DND-41 (cell line): ENCODE data around the gene REEP1.

Experiments
- ATAC-seq: fragments of 200-7000 bp; cut with Tn5 transposase; 3 replicates; pipeline ENCODE4 v1.9.1; 2021; ENCODE audit warnings: low read depth; ENCODE audit not compliant: insufficient read depth
- DNase-seq: peaks from one replicate; pipeline ENCODE4 v3.0.0-alpha.2; 2020
- H2AFZ ChIP-seq: 2 replicates; pipeline ENCODE4 v1.6.0; 2012; ENCODE audit warnings: low read depth, low read length
- H3K27ac ChIP-seq: 2 replicates; pipeline ENCODE4 v1.5.1; 2012; ENCODE audit warnings: low read length, inconsistent platforms
- H3K27me3 ChIP-seq: fragments of 200-600 bp; sonication (generic); 2 replicates; pipeline ENCODE4 v1.6.0; 2012; ENCODE audit warnings: low read length, mild to moderate bottlenecking, inconsistent platforms; ENCODE audit not compliant: insufficient read depth, poor library complexity
- H3K36me3 ChIP-seq: 2 replicates; pipeline ENCODE4 v1.5.1; 2012; ENCODE audit warnings: low read length, inconsistent platforms; ENCODE audit not compliant: insufficient read depth
- H3K4me1 ChIP-seq: 2 replicates; pipeline ENCODE4 v1.5.1; 2012; ENCODE audit warnings: mild to moderate bottlenecking, low read length; ENCODE audit not compliant: insufficient read depth
- H3K4me2 ChIP-seq: 2 replicates; pipeline ENCODE4 v1.6.0; 2012; ENCODE audit warnings: mild to moderate bottlenecking, moderate library complexity, low read length, inconsistent platforms; ENCODE audit not compliant: insufficient read depth
- H3K4me3 ChIP-seq, 2 experiments: fragments of 200-600 bp in 1 of 2; shearing (Covaris generic) in 1 of 2; 2 replicates each; pipeline ENCODE4 v1.5.1; 2012 to 2016; ENCODE audit warnings: inconsistent platforms in 2 of 2, low read length in 2 of 2, mild to moderate bottlenecking in 2 of 2, low read depth in 1 of 2, moderate library complexity in 1 of 2
- H3K79me2 ChIP-seq: 2 replicates; pipeline ENCODE4 v1.6.0; 2012; ENCODE audit warnings: low read length, inconsistent platforms; ENCODE audit not compliant: insufficient read depth
- H3K9ac ChIP-seq: 2 replicates; pipeline ENCODE4 v1.6.0; 2012; ENCODE audit warnings: low read depth, mild to moderate bottlenecking, inconsistent platforms, low read length, moderate library complexity
- H3K9me3 ChIP-seq: 2 replicates; pipeline ENCODE4 v1.5.1; 2012; ENCODE audit warnings: low read length, moderate library complexity, mild to moderate bottlenecking, inconsistent platforms; ENCODE audit not compliant: insufficient read depth, severe bottlenecking
- H4K20me1 ChIP-seq: 2 replicates; pipeline ENCODE4 v1.6.0; 2012; ENCODE audit warnings: low read length; ENCODE audit not compliant: insufficient read depth
- EZH2 ChIP-seq: IDR thresholded peaks from 3 replicates; pipeline ENCODE4 v1.6.1; 2012; ENCODE audit warnings: borderline replicate concordance, low read depth, mild to moderate bottlenecking, moderate library complexity, low read length, inconsistent platforms; ENCODE audit not compliant: severe bottlenecking
- TF ChIP-seq, protein P1 (sequence below): IDR thresholded peaks from 2 replicates; pipeline ENCODE4 v1.5.1; 2012; ENCODE audit warnings: borderline replicate concordance, low read length, moderate library complexity, mild to moderate bottlenecking; ENCODE audit not compliant: poor library complexity, severe bottlenecking; ENCODE audit errors: extremely low read depth

REEP1 gene

DNA sequence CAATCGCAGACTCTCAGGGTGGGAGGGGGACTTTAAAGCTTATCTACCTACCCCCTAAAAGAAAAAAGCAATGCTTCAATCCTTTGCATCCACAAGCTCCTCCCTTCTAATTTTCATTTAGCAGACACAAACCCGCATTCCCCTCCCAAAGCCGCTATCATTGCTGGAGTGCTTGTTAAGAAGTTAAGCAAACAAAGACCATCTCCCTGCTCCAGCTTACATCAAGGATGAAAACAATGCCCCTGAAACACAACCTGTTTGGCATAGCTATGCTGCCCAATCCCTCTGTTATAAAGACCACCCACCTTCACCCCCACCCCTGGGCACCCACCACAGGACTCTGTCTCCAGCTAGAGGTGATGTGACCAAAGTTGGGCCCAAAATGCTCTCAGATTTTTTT, 33.0 kb downstream of the REEP1 start:
- Histone ChIP-seq H3K9me3 (no peaks in the 10 kb centered on the region), H3K4me1 (no peaks in the 10 kb centered on the region), H2AFZ (no peak overlapping the region), H3K4me3 (no peak overlapping the region), H3K36me3 (no peaks in the 10 kb centered on the region), H3K27me3 (peaks cover 11% of the 10 kb centered on the region), H3K4me2 (no peak overlapping the region), H3K9ac (no peak overlapping the region), H3K79me2 (no peaks in the 10 kb centered on the region), H4K20me1 (no peaks in the 10 kb centered on the region), H3K27ac (no peak overlapping the region)
- TF ChIP-seq, protein P1, sequence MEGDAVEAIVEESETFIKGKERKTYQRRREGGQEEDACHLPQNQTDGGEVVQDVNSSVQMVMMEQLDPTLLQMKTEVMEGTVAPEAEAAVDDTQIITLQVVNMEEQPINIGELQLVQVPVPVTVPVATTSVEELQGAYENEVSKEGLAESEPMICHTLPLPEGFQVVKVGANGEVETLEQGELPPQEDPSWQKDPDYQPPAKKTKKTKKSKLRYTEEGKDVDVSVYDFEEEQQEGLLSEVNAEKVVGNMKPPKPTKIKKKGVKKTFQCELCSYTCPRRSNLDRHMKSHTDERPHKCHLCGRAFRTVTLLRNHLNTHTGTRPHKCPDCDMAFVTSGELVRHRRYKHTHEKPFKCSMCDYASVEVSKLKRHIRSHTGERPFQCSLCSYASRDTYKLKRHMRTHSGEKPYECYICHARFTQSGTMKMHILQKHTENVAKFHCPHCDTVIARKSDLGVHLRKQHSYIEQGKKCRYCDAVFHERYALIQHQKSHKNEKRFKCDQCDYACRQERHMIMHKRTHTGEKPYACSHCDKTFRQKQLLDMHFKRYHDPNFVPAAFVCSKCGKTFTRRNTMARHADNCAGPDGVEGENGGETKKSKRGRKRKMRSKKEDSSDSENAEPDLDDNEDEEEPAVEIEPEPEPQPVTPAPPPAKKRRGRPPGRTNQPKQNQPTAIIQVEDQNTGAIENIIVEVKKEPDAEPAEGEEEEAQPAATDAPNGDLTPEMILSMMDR, result no peak
- no peak for TF ChIP-seq EZH2
- DNase-seq (no peak), ATAC-seq (no peak)

DNA sequence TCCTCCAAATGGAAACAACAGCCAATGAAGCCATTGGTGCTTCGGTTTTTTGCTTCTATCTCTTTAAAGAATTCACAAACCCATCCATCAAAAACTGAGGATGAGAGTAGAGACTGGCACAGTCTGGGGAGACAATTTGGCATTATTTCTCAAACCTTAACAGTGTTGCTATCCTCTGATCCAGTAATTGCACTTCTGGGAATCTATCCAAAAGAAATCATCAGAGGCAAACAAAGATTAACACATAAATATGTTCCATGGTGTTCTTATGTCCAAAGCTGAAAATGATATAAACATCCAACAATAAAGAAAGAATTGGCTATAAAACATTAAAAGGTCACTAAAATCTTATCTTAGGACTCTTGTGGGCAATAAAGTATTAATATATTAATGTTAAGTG, 35.1 kb downstream of the REEP1 start:
- Histone ChIP-seq H4K20me1 (no peaks in the 10 kb centered on the region), H3K4me3 (no peak overlapping the region), H3K4me1 (no peaks in the 10 kb centered on the region), H3K36me3 (no peaks in the 10 kb centered on the region), H3K79me2 (no peaks in the 10 kb centered on the region), H3K27me3 (peaks cover 11% of the 10 kb centered on the region), H3K27ac (no peak overlapping the region), H3K9ac (no peak overlapping the region), H3K4me2 (no peak overlapping the region), H2AFZ (no peak overlapping the region), H3K9me3 (no peaks in the 10 kb centered on the region)
- ATAC-seq, result no peak
- DNase-seq, result no peak
- TF ChIP-seq EZH2, result no peak
- TF ChIP-seq, protein P1, result no peak

DNA sequence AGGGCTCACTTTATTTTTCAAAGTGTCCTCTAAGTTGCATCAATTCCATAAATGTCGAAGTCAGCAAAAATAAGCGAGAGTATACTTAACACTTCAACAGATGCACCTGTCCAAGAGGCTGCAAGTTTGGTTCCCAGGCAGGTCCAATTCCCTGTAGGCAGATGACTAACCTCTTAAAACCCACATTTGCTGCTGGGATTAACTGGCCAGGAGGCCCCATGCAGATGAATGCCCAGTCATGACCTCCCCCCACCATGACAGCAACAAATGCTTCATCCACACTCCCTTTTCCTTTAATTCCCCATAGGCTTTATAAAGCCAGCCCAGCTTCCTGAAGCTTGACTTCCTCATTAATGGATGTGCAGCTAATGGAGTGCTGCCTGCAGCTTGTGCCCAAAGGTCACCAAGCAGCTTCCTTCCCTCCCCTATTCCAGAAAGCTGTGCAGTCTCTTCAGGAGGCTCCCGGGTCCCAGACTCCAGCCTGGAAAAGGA, 35.7 kb downstream of the REEP1 start:
- Histone ChIP-seq H4K20me1 (no peaks in the 10 kb centered on the region), H3K27me3 (peaks cover 11% of the 10 kb centered on the region), H3K4me2 (no peak overlapping the region), H3K4me3 (no peak overlapping the region), H3K9ac (no peak overlapping the region), H3K27ac (no peak overlapping the region), H3K79me2 (no peaks in the 10 kb centered on the region), H3K9me3 (no peaks in the 10 kb centered on the region), H3K4me1 (no peaks in the 10 kb centered on the region), H2AFZ (no peak overlapping the region), H3K36me3 (no peaks in the 10 kb centered on the region)
- ATAC-seq (no peak), DNase-seq (no peak)
- TF ChIP-seq, protein P1, result no peak
- no peak for TF ChIP-seq EZH2

DNA sequence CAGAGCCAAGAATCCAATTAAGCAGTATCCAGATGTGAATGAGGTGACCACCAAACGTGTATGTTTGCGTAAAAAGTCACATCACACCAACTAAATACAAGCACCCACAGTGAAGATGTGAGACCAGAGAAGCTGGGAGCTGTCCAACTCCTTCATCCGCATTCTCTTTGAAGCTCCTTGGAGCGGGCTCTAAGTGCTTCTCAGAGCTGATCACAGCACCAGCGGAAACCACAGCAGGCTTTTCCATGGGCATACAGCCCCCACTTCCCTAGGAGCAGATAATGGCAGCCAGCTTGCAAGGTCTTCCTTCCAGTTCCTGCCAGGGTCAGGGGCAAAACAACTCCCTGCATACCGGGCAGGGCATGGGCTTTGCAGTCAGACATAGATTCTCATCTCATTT, 36.4 kb downstream of the REEP1 start:
- no peak overlapping the region for H3K27ac ChIP-seq
- no peaks in the 10 kb centered on the region for H4K20me1 ChIP-seq
- H3K9me3 ChIP-seq, result no peaks in the 10 kb centered on the region
- no peaks in the 10 kb centered on the region for H3K36me3 ChIP-seq
- DNase-seq, result no peak
- no peak overlapping the region for H2AFZ ChIP-seq
- no peak overlapping the region for H3K4me2 ChIP-seq
- H3K79me2 ChIP-seq, result no peaks in the 10 kb centered on the region
- no peak for TF ChIP-seq EZH2
- TF ChIP-seq, protein P1, result no peak
- H3K4me1 ChIP-seq, result no peaks in the 10 kb centered on the region
- no peak for ATAC-seq
- no peak overlapping the region for H3K4me3 ChIP-seq
- H3K27me3 ChIP-seq, result peaks cover 11% of the 10 kb centered on the region
- H3K9ac ChIP-seq, result no peak overlapping the region
